ENCODE data around the gene MIEF1.

The MIEF1 gene

DNA sequence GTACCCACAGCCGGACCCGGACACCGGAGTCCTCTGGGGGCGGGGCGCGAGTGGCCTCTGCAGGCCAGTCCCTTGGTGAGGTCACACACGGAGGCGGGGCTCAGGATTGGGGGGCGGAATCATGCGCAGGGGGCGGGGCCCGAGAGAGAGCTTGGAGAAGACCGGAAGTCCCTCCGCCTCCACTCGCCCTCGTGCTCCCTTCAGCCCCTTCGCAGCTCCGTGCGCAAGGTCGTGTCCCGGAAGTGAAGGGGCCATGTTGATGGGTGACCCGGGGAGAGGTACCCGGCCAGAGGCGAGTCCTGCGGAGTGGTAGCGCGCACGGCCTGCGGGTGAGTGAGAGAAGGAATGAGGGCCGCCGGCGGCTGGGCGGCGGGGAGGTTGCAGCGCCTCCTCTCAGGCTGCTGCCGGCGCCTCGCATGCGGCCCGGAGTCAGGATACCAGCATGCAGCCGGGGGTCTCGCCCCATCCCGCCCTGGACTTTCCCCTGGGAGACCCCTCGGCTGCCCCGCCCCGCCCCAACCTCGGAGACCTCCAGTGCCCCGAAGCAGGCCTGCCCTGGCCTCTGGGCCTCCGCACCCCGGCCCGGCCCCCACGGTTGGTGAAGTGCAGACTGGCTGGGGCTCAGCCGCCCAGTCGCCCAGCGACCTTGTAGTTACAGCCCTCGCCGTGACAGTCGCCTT lies at the start of gene MIEF1:
TSS of gene MIEF1 (plus strand) at position 182 of the 680 bp plus-strand sequence. CDS start 9,005 bp downstream, outside the sequence.
- peak within 1 kb of the TSS; percentile 79 for H3K4me3 ChIP-seq (ENCODE audit: low read depth, low read length)
- TF ChIP-seq, protein P1, sequence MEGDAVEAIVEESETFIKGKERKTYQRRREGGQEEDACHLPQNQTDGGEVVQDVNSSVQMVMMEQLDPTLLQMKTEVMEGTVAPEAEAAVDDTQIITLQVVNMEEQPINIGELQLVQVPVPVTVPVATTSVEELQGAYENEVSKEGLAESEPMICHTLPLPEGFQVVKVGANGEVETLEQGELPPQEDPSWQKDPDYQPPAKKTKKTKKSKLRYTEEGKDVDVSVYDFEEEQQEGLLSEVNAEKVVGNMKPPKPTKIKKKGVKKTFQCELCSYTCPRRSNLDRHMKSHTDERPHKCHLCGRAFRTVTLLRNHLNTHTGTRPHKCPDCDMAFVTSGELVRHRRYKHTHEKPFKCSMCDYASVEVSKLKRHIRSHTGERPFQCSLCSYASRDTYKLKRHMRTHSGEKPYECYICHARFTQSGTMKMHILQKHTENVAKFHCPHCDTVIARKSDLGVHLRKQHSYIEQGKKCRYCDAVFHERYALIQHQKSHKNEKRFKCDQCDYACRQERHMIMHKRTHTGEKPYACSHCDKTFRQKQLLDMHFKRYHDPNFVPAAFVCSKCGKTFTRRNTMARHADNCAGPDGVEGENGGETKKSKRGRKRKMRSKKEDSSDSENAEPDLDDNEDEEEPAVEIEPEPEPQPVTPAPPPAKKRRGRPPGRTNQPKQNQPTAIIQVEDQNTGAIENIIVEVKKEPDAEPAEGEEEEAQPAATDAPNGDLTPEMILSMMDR (IDR thresholded peaks at IDR 0.05): no peak
- H3K36me3 ChIP-seq (ENCODE audit: control insufficient read depth, insufficient read depth, low read length): no peaks in the 10 kb centered on the region
- peak within 1 kb of the TSS; percentile 82 for H3K27ac ChIP-seq
- peaks cover 17% of the 10 kb centered on the region for H3K4me1 ChIP-seq
- H3K79me2 ChIP-seq: peaks cover 29% of the 10 kb centered on the region
- H3K9ac ChIP-seq: no peak within 1 kb of the TSS
- no peaks in the 10 kb centered on the region for H3K9me3 ChIP-seq (ENCODE audit: control insufficient read depth, low read length)
- H3K27me3 ChIP-seq (ENCODE audit: control insufficient read depth, insufficient read depth, low read length): no peaks in the 10 kb centered on the region
- H2AFZ ChIP-seq: peak within 1 kb of the TSS; percentile 68
- peak within 1 kb of the TSS; percentile 73 for H3K4me2 ChIP-seq (ENCODE audit: low read length)

DNA sequence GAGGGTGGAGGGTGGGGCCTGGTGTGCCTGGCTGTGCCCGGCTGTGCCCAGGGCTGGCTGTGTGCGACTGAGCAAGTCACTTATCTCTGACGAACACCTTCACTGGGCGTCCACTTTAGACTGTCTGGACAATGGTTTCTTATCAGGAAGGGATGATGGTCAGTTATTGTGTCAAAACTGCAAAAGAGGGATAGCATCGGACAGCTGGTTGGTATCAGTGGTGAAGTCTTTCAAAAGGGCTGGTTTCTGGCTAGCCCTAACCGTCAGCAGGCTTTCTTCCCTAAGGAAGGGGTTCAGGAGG lies 49.4 kb upstream of the MIEF1 start:
- Histone ChIP-seq H3K4me2 (ENCODE audit: low read length) (no peak overlapping the region), H3K27ac (no peak overlapping the region), H3K4me1 (no peaks in the 10 kb centered on the region), H2AFZ (no peak overlapping the region), H3K4me3 (ENCODE audit: low read depth, low read length) (no peak overlapping the region), H3K9ac (no peak overlapping the region), H3K79me2 (no peaks in the 10 kb centered on the region), H3K36me3 (ENCODE audit: control insufficient read depth, insufficient read depth, low read length) (no peaks in the 10 kb centered on the region), H3K27me3 (ENCODE audit: control insufficient read depth, insufficient read depth, low read length) (no peaks in the 10 kb centered on the region), H3K9me3 (ENCODE audit: control insufficient read depth, low read length) (no peaks in the 10 kb centered on the region)
- TF ChIP-seq, protein P1 (IDR thresholded peaks at IDR 0.05): no peak

DNA sequence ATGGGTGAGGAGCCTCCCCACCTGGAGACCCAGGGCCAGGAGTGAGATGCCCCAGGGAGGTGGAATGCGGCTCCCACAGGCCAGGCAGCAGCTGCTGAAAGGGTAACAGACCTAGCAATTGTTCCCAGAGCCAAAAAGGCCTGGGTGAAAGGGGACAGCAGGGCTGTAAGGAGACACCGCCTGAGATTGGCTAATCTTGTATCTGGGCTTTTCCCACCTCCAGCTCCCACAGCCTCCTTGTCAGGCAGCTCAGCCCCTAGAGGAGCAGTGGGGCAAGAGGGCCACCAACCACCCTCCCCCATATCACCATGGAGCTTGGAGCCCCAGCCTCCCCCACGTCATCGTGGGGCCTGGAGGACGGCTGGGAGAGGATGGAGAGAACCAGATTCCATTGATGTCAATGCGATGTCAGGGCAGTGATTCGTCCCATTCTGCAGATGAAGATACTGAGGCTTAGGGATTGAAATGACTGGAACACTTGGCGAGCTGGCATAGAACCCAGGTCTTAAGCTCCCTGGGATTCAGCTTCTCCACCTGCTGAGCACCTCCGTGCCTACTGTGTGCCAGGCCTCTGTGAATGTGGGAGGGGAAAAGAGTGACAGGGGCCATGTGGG lies 48.2 kb upstream of the MIEF1 start:
- no peaks in the 10 kb centered on the region for H3K36me3 ChIP-seq (ENCODE audit: control insufficient read depth, insufficient read depth, low read length)
- no peak overlapping the region for H3K27ac ChIP-seq
- no peaks in the 10 kb centered on the region for H3K9me3 ChIP-seq (ENCODE audit: control insufficient read depth, low read length)
- TF ChIP-seq, protein P1 (IDR thresholded peaks at IDR 0.05): no peak
- no peak overlapping the region for H3K4me2 ChIP-seq (ENCODE audit: low read length)
- H3K4me1 ChIP-seq: no peaks in the 10 kb centered on the region
- H3K27me3 ChIP-seq (ENCODE audit: control insufficient read depth, insufficient read depth, low read length): peaks cover 4% of the 10 kb centered on the region
- no peak overlapping the region for H3K4me3 ChIP-seq (ENCODE audit: low read depth, low read length)
- H3K9ac ChIP-seq: no peak overlapping the region
- no peaks in the 10 kb centered on the region for H3K79me2 ChIP-seq
- no peak overlapping the region for H2AFZ ChIP-seq

DNA sequence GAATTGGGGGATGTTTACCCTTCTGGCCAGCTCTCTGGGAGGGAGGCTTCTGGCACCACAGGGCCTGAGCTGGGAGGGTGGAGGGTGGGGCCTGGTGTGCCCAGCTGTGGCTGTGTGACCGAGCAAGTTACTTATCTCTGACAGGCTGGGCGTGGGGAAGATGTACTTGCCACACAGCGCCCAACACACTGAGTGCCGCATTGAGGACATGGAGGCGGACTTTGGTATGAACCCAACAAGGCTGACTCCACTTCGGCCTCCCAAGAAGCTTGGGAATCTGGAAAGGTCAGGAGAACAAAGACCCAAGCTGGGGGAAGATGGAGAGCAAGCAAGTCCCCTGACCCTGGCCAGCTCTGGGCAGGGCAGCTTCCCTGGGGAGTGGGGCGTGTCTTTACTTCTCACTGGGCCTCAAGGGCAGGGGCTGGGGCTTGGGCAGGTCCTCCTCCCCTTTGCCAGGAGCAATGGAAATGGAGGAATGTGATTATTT lies 47.7 kb upstream of the MIEF1 start:
- Histone ChIP-seq H3K4me2 (ENCODE audit: low read length) (no peak overlapping the region), H3K9ac (no peak overlapping the region), H3K36me3 (ENCODE audit: control insufficient read depth, insufficient read depth, low read length) (no peaks in the 10 kb centered on the region), H3K9me3 (ENCODE audit: control insufficient read depth, low read length) (no peaks in the 10 kb centered on the region), H3K4me1 (no peaks in the 10 kb centered on the region), H3K27me3 (ENCODE audit: control insufficient read depth, insufficient read depth, low read length) (peaks cover 4% of the 10 kb centered on the region), H3K79me2 (no peaks in the 10 kb centered on the region), H2AFZ (no peak overlapping the region), H3K27ac (no peak overlapping the region), H3K4me3 (ENCODE audit: low read depth, low read length) (no peak overlapping the region)
- TF ChIP-seq, protein P1 (IDR thresholded peaks at IDR 0.05): no peak

Measured in parathyroid adenoma (tissue), 2 donors.